ENCODE data around the gene GSKIP.

Gene GSKIP

DNA sequence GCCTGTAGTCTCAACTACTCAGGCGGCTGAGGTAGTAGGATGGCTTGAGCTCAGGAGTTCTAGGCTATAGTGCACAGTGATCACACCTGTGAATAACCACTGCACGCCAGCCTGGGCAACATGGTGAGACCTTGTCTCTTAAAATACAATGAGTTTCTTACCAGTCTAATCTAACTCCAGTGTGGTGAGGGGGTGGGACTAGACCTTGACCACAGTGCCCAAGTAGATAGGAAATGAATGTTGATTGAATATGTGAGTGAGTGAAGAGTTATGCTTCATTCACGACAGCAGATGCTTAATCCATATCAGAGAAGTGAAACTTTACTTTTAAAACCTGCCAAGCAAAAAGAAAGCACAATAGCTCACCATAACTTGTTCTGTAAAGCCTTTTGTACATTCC lies 17.4 kb downstream of the GSKIP start:
- DNase-seq (ENCODE audit: low spot score) = no peak

DNA sequence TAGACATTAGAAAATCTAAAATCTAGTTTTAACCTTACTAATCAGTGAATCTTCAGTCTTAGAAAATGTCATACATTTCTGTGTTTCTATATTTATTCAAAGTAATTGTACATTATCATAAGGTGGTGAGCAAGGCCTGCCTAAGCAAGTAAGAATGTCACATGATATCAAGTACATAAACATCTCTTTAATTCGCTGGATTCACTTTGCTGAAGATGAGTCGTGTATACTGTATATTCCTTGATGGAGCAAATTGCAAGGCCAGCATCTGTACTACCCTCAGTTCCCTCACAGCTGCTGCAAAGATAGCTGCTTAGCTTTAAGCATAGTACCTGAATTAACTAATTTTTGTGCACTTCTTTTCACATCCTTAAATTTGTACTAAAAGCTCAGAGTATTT lies 20.1 kb downstream of the GSKIP start:
- no peak for DNase-seq (ENCODE audit: low spot score)

DNA sequence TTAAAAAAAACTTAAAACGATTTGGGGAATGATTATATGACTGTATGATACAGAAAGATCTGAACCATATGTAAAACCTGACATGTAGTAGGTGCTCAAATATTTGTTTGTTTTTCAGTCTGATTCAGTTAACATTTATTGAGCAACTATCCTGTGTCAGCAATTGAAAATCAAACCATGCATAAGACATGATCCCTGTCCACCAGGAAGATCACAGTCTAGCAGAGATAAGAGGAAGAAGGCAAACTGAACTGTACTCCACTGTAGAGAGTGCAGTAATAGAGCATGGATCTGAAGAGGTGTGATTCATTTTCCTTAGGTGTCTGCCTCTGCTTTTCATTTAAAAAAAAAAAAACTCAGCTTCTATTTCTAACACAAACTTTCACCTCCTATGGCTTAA lies 20.7 kb downstream of the GSKIP start:
- no peak for DNase-seq (ENCODE audit: low spot score)

DNA sequence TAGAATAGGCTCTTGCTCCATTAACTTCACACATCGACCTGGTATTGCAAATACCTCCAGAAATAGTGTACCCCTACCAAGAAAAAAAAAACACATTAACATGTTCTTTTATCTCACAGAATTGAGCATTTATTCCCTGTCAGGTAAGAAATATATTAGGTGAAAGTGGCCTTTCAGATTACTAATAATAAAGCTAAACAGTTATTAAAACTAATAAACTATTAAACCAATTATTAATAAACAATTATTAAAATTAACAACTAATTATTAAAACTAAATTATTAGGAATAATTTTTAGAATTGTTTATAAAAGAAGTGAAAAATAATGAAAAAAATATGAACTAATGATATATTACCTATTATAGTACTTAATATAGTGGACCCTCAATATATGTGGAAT lies 21.4 kb downstream of the GSKIP start:
- DNase-seq (ENCODE audit: low spot score) = no peak

DNA sequence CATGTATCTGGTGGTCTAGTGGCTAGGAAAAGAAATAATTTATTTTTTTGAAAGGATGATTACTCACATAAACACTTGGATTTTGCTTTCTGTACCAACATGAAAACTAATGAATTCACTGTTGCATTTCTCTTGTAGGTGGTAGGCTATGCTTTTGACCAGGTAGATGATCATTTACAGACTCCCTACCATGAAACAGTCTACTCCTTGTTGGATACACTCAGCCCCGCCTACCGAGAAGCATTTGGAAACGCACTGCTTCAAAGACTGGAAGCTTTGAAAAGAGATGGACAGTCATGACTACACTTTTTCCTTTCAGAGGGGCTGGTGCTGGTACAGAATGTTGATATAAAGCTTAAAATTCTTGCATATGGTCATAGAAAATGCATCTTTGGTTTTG lies 22.1 kb downstream of the GSKIP start:
- no peak for DNase-seq (ENCODE audit: low spot score)

DNA sequence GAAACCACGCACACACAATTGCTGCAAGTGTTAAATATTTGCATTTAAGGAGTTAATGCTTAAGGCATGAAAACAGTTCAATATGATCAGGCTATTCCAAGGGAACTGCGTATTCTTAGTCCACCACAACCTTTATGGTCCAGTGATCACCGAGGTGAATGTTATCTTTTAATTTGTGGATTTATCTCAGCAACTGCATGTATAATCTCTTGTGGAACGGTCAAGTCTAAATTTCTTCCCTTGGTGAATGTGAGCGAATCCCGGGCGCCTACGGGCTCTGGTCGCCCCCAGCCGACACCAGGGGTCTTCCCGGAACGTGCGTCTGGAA lies 27.6 kb downstream of the GSKIP start:
- no peak for DNase-seq (ENCODE audit: low spot score)

DNA sequence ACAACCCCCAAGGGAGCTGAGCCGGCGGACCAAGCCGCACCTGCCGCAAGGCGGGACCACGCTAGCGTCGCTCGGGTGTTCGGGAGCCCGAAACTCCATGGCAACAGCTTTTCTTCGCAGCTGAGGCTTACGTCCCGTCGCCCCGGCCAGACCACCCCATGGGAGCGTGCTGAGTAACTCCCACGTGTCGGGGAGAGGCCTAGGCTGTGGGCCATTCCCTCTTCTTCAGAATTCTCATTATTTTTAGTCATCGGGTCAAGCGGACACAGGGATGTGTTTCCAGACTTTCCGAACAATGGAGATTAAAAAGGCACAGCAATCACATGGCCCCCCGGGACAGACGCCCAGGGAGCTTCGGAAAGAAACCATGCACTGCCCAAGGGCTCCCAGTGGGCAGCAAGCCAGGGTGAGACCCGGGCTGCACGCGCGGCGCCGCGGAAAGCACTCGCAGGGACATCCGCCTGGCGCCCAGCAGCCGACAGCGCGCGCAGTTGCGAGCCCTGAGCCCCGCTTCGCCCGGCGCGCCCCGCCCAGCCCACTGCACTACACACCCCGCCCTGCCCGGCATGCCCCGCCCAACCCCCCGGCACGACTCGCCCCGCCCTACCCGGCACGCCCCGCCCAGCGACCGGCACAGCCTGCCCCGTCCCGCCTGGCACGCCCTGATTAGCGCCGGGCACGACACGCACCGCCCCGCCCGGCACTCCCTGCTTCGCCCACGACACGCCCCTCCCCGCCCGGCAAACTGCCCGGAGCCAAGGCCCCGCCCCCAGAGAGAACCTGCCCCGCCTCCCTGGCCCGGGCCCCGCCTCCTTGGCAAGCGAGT lies 28.2 kb downstream of the GSKIP start:
- DNase-seq (ENCODE audit: low spot score) = peak; percentile 97

DNA sequence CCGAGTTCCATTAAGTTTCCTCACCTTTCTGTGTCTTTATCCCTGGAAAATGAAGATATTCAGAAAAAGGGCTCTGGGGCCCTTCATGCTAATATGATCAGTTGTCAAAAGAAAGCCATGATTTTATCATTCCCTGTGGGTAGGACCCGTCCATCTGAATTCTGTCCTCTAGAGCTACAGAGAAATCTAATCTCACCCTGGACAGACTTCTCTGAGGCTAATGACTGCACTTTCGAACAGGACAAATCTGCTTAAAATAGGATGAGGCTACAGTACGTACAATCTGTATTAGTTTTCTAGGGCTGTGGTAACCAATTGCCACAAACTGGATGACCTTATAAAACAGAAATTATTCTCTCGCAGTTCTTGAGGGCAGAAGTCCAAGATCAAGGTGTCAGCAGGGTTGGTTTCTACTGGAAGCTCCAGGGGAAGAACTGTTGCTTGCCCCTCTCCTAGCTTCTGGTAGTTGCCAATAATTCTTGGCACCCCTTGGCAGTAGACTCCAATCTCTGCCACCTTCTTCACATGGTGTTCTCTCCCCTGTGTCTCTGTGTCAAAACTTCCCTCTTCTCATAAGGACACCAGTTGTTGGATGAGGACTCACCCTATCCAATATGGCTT lies 29.9 kb downstream of the GSKIP start:
- DNase-seq (ENCODE audit: low spot score) = peak; percentile 23

DNA sequence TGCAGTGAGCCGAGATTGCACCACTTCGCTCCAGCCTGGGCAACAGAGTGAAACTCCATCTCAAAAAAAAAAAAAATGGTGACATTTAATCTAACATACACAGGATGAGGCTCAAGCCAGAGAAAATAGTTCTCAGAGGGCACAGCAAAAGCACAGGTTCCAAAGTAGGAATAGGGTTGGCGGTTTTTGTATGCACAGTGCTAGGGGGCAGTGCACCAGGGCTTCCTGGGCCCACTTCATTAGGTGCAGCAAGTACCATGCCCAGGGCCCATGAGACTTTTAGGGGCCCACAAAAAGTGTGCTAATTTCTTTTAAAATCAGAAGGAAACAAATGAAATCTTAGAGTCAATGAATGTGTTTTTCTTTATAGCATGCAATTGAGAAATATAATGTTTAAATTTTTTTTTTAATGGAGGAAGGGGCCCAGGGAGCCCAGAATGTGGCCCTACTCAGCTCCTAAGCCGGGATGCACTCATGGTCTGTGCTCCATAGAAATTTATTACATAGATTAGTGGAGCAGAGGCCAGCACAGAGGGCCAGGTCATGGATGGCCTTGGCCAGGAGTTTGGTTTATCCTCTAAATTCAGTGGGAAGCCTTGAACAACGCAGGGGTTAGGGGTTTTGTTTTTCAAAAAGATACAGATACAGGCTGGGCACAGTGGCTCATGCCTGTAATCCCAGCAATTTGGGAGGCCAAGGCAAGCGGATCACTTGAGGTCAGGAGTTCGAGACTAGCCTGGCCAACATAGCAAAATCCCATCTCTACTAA lies 30.9 kb downstream of the GSKIP start:
- no peak for DNase-seq (ENCODE audit: low spot score)

DNA sequence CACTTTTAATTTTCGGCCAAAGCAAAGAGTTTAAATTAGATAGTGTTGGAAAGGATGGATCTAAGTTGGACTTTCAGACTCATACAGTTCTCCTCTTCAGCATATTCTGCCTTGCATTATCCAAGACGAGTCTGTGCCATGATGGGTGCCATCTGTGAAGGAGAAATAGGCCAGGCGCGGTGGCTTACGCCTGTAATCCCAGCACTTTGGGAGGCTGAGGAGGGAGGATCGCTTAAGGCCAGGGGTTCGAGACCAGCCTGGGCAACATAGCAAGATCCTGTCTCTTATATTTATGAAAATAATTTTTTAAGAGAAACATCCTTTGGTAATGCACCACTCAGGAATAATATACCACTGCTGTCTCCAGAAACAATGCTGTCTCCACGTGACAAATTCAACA lies 35.1 kb downstream of the GSKIP start:
- DNase-seq (ENCODE audit: low spot score) = no peak

DNA sequence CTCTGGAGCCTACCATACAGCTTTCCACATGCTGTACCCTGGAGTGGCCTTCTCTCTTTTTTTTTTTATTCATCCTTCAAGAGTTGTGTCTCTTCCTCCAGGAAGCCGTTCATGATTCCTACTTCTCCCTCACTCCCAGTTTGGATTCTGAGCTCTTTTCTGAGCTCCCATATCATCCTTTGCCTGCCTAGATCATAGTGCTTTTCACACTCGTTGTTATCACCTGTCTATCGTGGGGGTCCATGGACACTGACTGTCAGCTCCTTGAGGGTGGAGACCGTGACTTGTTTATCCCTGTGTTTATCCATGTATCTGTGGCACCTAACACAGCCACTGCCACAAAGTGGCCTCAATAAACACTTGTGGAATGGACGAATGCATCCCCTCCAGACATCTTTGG lies 35.6 kb downstream of the GSKIP start:
- no peak for DNase-seq (ENCODE audit: low spot score)

DNA sequence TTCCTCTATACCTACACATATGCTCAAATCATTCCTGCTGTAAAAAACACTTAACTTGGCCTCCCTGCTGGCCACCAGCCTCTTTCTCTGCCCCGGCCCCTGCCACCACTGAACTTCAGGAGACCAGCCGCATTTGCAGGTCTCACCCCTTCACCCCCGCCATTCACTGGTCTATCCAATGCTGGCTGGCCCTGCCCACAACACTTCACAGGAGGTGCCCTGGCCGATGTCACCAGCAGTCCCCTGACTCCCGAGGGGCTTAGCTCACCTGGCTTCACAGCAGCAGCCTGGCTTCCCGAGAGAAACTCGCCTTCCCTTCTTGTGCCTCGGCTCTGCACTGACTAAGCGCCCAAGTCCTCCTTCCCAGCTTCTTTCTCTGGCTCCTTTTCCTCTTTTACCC lies 36.1 kb downstream of the GSKIP start:
- DNase-seq (ENCODE audit: low spot score) = no peak

DNA sequence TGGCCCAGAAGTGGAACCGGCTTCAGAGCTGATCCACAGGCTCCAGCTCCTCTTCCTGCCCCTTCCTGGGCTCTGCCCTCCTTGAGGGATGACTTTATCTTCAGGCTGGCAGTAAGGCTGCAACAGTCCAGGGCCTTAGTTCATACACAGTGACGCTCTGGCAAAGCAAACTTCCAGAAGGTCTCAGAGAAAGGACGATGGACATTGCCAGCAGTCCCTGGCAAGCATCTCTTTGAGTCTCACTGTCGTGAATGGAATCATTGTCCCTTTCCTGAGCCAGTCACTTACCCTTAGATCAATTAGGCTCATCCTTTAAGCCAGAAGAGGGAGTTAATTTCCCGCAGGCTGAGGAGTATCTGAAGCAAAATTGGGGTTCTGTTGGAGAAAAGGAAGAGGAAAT lies 37.2 kb downstream of the GSKIP start:
- DNase-seq (ENCODE audit: low spot score) = no peak

DNA sequence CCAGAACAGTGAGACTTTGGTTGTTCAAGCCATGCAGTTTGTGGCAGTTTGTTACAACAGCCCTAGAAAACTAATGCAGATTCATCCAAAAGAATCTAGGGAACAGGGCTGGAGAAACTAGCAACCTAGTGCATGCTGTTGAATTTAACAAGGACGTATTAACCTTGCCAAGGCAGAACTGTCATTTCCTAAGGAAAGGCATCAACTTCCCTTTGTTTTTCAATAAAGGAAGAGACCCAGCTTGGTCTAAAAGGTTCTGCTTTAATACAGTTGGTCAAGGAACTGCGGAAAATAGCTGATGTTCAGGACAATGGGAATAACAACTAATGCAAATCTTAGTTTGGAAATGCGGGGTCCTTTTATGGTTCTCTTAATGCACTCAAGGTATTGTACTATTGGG lies 40.1 kb downstream of the GSKIP start:
- DNase-seq (ENCODE audit: low spot score) = no peak

DNA sequence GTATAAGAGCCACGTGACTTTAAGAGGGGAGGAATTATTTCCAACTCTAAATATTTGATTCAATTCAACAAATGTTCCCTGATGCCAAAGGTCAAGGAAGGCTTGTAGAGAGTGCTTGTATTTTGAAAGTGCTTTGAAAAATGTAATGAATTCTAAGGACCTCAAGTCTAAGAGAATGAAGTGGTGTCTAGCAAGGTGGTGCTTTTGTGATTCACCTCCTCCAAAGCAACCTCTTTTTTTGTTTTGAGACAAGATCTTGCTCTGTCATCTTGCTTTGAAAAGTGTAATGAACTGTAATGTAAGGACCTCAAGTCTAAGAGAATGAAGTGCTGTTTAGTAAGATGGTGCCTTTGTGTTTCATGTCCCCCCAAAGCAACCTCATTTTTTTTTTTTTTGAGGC lies 42.4 kb downstream of the GSKIP start:
- peak; percentile 43 for DNase-seq (ENCODE audit: low spot score)

DNA sequence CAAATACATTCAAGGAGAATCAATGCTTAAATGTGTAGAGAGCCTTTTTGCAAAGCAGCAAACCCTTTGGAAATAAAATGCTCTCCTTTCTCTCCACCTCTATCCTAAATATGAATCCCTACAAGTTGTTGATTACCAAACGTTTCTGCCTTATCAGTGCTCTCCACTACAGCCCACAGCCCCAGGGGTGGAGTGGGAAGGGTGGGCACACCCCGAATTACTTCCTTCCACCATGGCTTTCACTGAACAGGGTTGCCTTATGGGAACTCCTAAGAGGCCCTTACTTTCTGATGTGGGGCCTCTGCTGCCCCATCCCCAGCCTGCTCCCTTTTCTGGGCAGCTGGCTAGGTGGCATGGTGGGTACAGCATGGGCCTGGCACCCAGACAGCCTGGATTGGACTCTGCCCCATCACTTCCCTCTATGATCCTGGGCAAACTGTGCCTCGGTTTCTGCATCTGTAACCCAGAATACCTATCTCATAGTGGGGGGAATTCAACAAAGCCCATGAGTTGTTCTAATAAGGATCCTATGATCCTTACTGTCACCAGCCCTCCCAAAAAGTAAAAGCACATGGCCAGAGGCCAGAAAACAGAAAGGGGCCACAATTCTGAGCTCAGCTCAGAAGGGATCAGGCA lies 44.7 kb downstream of the GSKIP start:
- DNase-seq (ENCODE audit: low spot score) = peak; percentile 63

DNA sequence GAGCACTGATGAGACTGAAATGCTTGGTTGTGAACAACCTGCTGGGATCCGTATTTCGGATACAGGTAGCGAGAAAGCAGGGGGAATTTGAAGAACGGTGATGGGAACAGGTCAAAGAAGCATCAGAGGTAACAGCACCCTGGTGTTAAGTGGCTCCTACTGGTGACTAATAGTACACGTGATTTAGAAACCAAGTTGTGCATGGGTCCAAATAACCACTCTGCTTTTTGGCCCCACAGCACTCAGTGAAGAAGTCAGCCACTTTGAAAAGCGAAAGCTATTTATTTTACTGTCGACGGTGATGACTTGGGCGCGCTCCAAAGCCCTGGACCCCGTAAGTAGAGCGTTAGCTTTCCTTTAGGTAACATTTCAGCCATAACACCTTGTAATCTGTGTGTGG lies 45.3 kb downstream of the GSKIP start:
- DNase-seq (ENCODE audit: low spot score) = peak; percentile 30

DNA sequence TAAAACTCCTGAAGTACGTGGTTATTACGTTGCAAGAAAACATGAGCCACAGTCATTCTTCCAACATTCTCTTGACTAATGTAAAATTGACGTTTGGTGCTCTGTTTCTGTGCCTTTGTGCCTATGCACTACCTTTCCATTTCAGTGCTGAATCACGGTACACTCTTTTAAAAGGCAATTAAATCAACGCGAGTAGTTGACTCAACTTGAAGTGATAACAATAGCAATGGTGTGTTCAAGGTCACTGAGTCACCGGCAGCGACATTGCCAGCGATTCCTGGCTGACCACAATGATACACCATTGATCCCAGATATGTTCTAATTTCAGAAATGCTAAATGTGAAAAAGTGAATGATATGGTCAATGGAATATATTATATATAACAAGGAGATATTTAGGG lies 46.4 kb downstream of the GSKIP start:
- DNase-seq (ENCODE audit: low spot score) = no peak

DNA sequence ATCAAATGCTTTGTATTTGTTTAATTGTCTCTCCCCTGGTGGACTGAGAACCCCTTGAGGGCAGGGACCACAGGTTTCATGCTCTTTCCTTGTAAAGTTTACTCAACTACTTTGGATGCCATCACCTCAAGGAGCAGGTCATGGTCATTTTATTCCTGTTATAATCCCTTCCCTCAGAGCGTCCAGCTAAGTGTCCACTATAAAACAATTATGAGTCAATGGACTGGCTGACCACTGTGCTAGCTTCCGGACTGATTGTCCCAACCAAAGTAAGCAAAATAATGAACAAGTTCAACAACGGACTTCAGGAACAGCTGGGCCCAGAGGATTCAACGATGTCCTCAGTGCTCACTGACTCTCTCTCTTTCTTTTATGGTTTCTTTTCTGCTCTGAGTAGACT lies 46.8 kb downstream of the GSKIP start:
- DNase-seq (ENCODE audit: low spot score) = no peak

DNA sequence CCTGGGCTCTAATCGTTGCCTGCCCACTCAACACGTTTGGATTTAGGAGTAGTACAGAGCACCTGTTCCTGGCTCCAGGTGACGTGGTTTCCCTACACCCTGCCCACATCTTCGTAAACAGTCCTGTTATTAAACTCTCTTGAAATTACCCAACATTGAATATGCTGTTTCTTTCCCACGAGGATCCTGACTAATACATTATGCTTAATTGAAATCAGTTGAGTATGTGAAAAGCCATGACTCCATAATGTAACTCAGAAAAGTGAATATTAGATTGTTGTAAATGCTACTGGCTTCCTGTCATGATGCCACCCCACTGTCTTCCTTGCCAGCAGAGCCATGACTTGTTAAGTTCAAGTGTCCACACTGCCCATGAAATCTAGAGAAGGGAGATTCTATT lies 50.2 kb downstream of the GSKIP start:
- no peak for DNase-seq (ENCODE audit: low spot score)

DNA sequence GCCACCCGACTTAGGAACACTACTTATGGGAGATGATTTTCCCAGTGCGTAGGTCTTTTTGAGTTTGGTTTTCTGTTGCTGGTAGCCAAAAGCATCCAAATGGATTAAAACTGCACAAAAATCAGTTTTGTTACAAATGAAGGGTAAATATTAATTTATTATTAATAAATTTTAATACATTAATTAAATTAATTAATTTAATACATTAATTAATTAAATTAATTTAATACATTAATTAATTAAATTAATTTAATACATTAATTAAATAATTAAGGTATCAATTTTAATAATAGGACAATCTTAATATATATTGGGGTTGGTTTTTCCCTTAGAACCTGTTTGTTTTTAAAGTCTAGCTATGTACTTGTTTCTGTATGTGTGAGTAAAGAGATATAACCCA lies 52.2 kb downstream of the GSKIP start:
- no peak for DNase-seq (ENCODE audit: low spot score)

DNA sequence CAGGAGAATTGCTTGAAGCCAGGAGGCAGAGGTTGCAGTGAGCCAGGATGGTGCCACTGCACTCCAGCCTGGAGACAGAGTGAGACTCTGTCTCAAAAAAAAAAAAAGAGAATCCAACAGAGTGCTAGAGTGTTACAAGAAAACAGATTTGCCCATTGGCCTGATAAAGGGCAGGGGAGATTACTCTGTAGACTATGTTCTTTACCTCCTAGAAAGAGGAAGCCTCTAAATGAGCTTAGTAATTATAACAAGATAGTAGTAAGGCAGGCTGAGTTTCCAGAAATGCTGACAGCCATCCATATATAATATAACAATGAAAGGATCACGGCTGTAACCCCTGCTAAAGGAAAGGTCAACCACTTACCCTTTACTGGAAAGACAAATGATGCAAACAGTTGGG lies 53.0 kb downstream of the GSKIP start:
- no peak for DNase-seq (ENCODE audit: low spot score)

DNA sequence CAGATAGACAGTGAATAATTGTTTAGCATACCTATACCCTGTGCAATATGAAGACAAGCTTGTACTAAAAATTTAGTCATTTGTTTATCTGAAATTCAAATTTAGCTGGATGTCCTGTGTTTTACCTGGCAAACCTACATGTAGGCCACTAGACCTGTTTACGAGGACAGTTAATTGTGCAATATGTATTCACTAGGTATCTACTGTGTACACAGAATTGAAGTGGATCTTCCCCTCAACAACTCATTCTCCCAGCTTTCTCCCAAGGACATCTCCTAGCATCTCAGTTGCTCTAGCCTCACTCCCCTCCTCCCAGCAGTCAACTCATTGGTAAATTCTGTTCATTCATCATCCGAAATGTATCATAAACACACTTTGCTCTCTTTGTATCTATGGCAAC lies 53.9 kb downstream of the GSKIP start:
- no peak for DNase-seq (ENCODE audit: low spot score)
